NCI-H2029 treated with DMSO at 0.1 percent for 48 hours (cell line): ENCODE measurements around the gene TRAF1.

Experiments used
- DNase-seq: peaks from one replicate; lab custom pipeline; 2025; lab: John Stamatoyannopoulos, UW

The TRAF1 gene

DNA sequence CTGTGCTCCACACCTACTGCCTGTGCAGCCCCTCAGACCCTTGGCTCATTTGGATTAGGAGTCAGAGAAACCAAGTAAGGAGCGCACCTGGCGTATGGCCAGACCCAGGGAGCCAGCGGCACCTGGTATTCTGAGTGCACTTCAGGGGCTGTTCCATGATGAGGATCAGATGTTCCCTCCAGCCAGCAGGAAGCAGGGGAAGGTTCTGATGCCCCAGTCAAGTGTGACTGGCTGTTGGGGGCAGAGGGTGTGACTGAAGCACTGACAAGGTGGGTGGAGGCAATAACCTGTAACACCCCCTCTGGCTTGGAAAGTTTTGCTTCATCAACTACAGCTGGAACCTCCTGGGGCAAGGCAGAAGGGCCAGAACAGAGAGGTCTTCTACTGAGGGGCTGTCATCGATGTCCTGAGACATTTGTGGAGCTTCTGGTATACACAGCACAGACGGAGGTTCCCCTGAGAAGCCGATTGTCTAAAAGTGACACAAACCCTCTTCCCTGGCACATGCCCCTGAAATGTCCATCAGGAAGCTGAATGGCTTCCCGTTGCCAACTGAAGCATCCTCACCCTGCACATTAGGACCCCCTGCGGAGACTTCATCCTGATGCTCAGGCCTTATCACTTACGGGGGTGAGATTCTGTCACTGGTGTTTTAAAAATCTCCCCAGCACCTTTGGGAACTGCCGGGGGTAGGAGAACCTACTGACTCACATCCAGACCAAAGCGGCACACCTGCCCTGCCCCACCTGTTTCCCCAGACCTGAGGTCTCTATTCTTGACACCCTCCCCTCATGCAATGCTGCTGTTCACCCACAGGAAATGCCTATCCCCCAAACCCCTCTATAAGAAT is 21.1 kb downstream of the TRAF1 start:
- peak; percentile 89 for DNase-seq

DNA sequence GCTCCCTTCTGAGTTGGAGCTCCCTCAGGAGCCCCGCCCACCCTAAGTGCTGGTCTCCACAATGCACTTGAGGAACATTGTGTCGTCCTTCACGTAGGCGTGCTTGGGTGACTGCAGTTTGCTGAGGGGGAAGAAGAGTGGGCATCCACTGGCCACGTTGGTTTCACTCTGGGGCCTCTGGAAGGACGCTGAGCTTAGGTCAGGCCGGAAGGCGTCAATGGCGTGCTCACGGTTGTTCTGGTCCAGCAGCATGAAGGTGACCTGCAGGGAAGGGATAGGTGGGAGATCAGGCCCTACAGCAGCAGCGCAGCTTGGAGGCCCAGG is 21.7 kb downstream of the TRAF1 start:
- DNase-seq, result no peak

GRCh38 chr9:120904061-120904977 is 22.3 kb downstream of the TRAF1 start:
- no peak for DNase-seq

GRCh38 chr9:120902569-120903535 is 23.7 kb downstream of the TRAF1 start:
- no peak for DNase-seq

DNA sequence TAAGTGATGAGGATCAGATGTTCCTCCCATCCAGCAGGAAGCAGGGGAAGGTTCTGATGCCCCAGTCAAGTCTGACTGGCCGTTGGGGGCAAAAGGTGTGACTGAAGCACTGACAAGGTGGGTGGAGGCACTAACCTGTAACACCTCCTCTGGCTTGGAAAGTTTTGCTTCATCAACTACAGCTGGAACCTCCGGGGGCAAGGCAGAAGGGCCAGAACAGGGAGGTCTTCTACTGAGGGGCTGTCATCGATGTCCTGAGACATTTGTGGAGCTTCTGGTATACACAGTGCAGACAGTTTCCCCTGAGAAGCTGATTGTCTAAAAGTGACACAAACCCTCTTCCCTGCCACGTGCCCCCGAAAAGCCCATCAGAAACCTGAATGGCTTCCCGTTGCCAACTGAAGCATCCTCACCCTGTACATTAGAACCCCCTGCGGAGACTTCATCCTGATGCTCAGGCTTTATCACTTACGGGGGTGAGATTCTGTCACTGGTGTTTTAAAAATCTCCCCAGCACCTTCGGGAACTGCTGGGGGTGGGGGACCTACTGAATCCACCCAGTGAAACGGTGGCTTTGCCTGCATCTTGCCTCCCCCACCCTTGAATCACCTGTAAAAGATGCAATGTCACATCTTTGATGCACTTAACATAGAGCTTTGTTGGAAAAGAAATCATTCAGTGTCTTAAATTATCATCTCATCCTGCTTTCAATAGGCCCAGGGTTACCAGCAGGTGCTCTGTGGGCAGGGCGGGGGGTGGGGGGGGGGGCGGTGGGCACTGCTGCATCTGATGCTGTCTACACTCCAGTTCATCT is 24.6 kb downstream of the TRAF1 start:
- DNase-seq, result peak; percentile 72

- DNase-seq, result no peak
Measured at GRCh38 chr9:120900824-120901223, 25.8 kb downstream of the TRAF1 start.

GRCh38 chr9:120899490-120900068 is 27.0 kb downstream of the TRAF1 start:
- no peak for DNase-seq

GRCh38 chr9:120898396-120898795 is 28.2 kb downstream of the TRAF1 start:
- no peak for DNase-seq

DNA sequence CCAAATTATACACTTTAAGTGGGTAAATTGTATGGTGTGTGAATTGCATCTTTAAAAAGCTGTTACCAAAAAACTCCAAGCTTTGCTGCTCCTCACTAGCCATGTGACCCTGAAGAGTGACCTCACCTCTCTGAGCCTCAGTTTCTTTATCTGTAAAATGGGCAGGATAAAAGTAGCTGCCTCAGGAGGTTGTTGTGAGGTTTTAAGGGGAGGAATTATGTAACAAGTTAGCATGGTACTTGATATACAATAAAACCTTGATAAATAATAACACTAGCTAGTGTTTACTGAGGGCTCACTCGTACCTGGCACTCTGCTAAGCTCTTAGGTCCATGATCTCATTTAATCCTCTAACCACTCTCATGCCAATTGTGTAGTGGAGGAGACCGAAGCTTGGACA is 30.6 kb downstream of the TRAF1 start:
- peak; percentile 37 for DNase-seq

GRCh38 chr9:120894321-120895148 is 32.1 kb downstream of the TRAF1 start:
- DNase-seq, result no peak

DNA sequence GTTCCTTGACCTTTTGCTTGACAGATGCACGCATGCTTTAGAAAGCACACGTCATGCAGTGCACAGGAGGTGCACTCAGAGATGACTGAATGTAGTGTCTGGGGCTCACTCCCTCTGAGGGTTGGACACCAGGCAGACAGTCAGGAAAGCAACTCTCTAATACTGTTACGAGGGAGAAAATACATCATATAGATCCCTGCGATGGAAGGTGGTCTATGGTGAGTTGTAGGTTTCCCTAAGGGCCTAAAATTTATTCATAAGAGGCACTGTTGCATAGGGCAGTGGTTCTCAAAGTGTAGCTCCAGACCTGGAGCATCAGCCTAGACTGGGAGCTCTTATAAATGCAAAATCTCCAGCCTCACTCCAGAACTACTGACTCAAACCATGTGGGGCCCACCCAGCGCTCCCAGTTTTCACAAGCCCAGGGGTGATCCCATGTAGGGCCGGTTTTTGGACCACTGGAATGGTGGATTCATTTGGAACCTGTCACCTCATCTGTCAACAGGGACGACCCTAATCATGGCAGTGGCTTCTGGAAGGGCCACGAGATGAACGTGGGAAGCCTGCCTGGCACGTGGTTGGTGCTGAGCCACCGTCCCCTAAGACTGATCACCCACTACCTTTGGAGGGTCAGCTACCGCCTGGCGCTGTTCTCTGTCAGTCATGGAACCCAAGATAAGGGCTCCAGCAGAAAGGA is 32.8 kb downstream of the TRAF1 start:
- no peak for DNase-seq

DNA sequence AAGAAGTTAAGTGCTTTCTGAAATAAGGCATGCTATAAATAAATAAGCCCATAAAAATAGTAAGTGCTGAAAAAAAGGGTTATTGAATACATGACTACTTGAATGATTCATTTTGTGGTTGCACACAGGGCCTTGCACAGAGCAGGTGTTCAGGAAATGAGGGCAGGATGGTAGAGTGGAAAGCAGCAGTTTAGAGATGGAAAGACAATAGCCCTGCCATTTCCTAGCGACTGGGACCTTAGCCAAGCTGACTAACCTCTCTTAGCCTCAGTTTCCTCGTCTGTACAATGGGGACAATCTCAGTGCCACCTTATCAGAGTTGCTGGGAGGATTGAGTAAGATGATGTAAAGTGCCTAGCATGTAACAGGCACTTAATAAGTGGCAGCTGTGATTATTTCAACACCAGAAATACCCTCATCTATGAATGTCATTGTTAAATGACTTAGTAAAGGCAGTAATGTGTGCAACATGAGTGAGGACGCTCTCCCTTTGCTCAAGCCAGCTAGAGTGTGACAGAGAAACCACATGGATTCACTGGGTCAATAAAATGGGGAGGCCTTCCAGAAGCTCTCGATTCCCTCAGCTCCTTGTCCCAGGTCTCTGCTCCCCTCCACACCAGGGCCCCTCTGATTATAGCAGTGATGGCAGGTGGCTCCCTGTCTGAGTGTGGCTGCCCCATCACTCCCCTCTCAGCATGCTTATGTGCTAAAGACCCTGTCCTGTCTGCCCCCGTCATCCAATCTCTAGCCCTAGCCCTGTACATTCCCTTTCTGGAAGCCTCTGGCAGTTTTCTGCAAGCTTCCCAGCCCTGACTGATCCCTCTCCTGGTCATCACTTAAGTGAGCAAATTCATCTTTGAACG is 33.6 kb downstream of the TRAF1 start:
- peak; percentile 95 for DNase-seq

- DNase-seq, result peak; percentile 95
Measured at GRCh38 chr9:120891884-120892747, 34.5 kb downstream of the TRAF1 start.

GRCh38 chr9:120891245-120891883 is 35.2 kb downstream of the TRAF1 start:
- no peak for DNase-seq

GRCh38 chr9:120890320-120891244 is 36.0 kb downstream of the TRAF1 start:
- DNase-seq, result no peak
